Cardiac muscle cell (in vitro differentiated cells and primary cell): ENCODE measurements around the gene CR1L. TPM values are rescaled to one million over a fixed set of nuclear protein-coding genes. Genes with fewer than 3 reads are reported as not detected.
"Not testable (repeated sequence)": the region's sequence is repeated elsewhere in the genome, so short reads cannot be mapped to it uniquely, and the experiment has no call there.

Experiments used
- DNase-seq, 2 donors: peaks; one replicate each; pipeline versions ENCODE4 v3.0.0 to v3.0.0-alpha.2; 2010 to 2017; ENCODE audit warnings: low read depth in 1 of 2, low spot score in 1 of 2
- H3K27ac ChIP-seq: fragments of 200-600 bp; sonication (generic); 2 replicates; pipeline ENCODE4 v1.5.1; 2016
- H3K27me3 ChIP-seq: fragments of 200-600 bp; sonication (generic); 2 replicates; pipeline ENCODE4 v1.6.0; 2016; ENCODE audit warnings: control low read depth
- H3K36me3 ChIP-seq: fragments of 200-600 bp; sonication (generic); 2 replicates; pipeline ENCODE4 v1.5.1; 2016; ENCODE audit warnings: control low read depth
- H3K4me1 ChIP-seq: fragments of 200-600 bp; sonication (generic); 2 replicates; pipeline ENCODE4 v1.8.1; 2017; ENCODE audit warnings: low read depth, mild to moderate bottlenecking, mixed run types
- H3K4me3 ChIP-seq: fragments of 200-600 bp; sonication (generic); 2 replicates; pipeline ENCODE4 v1.5.1; 2016; ENCODE audit warnings: mild to moderate bottlenecking
- H3K9me3 ChIP-seq: fragments of 200-600 bp; sonication (generic); 2 replicates; pipeline ENCODE4 v1.5.1; 2017; ENCODE audit warnings: low read depth, mild to moderate bottlenecking, control low read depth
- polyA plus RNA-seq: library from polyadenylated mRNA; unstranded; fragments of >200 nt; fragmentation: Nextera tagmentation; extraction: Ambion mirVana; gene quantifications from 2 replicates; pipeline ENCODE4 v1.2.1, GENCODE V29; 2016
- total RNA-seq: library from RNA; depleted of rRNA; stranded (reverse); fragments of >200 nt; gene quantifications from 2 replicates; pipeline ENCODE4 v1.2.3, GENCODE V29; 2016
- TF ChIP-seq, protein P1 (sequence below): IDR thresholded peaks from 2 replicates; pipeline ENCODE4 v1.5.1; 2012; ENCODE audit warnings: low read depth, mild to moderate bottlenecking, low read length

Gene CR1L
- total and polyA plus RNA-seq, 2 experiments from 2014 or later, result not detected

DNA sequence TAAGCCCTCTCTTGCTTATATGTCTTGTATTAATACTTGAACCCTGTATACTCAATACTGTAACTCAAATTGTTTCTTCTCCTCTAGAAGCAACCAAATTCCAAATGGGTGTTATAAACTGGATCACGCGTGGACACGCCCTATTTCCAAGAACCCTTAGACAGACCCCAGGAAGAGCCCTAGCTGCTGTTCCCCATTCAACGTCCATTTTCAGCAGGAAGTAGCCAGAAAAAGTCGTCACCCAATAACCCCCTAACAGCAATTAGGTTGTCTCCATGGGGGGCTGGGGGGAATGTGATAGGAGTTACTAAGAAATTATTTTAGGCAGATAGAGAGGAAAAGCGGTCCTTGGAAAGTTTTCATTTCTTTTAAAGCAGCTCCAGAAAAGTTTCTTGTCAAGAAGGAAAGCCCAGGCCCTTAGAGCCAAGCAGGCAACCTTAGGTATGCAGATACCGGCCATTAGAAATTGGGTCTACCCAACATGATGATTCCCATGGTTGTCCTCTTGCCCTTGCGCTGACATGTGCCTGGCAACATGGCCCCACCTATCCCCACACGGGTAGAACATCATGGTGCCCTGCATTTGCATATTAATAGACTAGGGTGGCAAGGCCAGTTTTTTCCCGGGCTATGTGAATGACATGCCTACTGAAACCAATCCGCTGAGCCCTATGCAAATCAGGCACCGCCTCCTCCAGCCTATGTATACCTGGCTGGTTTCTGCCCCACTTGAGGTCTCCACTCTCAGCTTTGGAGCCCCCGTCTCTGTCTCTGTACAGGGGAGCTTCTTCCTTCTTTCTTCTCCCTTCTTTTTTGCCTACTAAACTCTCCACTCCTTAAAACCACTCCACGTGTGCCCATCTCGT lies 102.9 kb downstream of the CR1L start:
- H3K36me3 ChIP-seq, result no peaks in the 10 kb centered on the region
- DNase-seq, result no peak
- no peak overlapping the region for H3K4me3 ChIP-seq
- H3K27ac ChIP-seq, result no peak overlapping the region
- no peaks in the 10 kb centered on the region for H3K9me3 ChIP-seq
- H3K4me1 ChIP-seq, result no peaks in the 10 kb centered on the region
- no peaks in the 10 kb centered on the region for H3K27me3 ChIP-seq
- TF ChIP-seq, protein P1, sequence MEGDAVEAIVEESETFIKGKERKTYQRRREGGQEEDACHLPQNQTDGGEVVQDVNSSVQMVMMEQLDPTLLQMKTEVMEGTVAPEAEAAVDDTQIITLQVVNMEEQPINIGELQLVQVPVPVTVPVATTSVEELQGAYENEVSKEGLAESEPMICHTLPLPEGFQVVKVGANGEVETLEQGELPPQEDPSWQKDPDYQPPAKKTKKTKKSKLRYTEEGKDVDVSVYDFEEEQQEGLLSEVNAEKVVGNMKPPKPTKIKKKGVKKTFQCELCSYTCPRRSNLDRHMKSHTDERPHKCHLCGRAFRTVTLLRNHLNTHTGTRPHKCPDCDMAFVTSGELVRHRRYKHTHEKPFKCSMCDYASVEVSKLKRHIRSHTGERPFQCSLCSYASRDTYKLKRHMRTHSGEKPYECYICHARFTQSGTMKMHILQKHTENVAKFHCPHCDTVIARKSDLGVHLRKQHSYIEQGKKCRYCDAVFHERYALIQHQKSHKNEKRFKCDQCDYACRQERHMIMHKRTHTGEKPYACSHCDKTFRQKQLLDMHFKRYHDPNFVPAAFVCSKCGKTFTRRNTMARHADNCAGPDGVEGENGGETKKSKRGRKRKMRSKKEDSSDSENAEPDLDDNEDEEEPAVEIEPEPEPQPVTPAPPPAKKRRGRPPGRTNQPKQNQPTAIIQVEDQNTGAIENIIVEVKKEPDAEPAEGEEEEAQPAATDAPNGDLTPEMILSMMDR, result no peak

DNA sequence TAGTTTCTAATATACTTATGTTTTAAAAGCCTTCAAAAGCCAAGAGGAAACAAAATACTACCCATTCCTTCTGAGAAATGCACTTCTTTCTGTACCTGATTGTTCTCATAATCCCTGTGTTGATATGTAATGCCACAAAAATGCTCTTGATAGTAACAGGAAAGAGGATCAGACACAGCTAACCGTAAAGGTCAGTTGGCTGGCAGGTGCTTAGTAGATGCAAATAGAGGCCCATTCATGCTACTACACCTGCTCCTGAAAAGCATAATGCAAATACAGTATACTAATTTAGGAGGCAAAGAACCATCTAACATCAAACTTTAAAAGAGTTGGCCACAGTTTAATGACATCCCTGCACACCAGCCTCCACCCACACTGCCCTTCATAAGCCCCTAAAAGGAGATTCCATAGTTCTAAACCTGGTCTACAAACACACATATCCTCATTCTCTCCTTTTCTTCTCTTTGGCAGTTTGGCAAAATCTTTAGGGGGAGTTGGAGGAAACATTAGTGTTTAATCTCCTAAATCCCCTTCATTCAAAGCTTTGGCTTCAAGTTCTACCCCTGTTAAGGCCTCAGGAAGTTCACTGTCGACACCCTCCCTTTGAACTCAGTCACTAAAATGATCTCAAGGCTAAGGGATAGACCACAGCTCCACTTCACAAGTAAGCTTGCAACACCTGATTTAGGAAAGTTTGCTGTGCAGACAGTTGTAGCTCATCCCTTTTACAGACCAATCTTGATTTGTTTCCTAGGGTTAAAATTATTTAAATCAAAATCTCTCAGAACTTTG lies 104.0 kb downstream of the CR1L start:
- H3K27me3 ChIP-seq, result no peaks in the 10 kb centered on the region
- H3K27ac ChIP-seq, result no peak overlapping the region
- TF ChIP-seq, protein P1, result no peak
- H3K36me3 ChIP-seq, result no peaks in the 10 kb centered on the region
- H3K4me1 ChIP-seq, result peaks cover 9% of the 10 kb centered on the region
- no peak for DNase-seq
- no peaks in the 10 kb centered on the region for H3K9me3 ChIP-seq
- H3K4me3 ChIP-seq, result no peak overlapping the region

DNA sequence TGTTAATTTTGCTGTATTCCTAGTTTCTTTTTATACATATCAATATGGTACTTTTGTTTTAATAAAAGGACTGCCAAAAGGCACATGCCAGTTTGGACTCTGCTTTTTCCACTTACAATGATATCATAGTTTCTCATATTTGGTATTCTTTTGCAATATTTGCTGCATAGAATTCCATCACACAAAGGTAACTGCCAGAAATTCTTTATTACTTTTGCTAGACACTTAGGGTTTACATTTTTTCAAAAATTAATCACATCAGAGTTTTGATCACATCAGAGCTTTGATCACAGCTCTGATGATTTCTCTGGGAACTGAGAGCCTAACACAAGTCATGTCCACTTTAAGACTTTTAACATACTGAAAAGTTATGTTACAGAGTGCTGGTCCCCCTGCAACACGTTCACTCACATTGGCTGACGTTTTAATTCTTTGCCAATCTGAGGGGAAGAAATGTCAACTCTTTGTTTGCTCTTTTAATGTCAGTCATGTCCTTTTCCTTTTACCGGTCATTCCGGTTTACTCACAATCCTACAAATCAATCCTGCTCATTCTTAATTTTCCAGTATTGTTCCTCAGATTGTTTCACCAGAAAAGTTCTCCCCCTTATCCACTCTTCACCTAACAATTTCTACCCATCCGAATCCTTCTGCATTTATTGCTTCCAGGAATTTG lies 105.8 kb downstream of the CR1L start:
- no peaks in the 10 kb centered on the region for H3K36me3 ChIP-seq
- H3K27ac ChIP-seq, result peak overlapping the region; percentile 95
- H3K9me3 ChIP-seq, result no peaks in the 10 kb centered on the region
- TF ChIP-seq, protein P1, result no peak
- H3K27me3 ChIP-seq, result no peaks in the 10 kb centered on the region
- H3K4me1 ChIP-seq, result peaks cover 26% of the 10 kb centered on the region
- DNase-seq, result peak in 1 of 2 donors; percentile 5
- peak overlapping the region; percentile 82 for H3K4me3 ChIP-seq

DNA sequence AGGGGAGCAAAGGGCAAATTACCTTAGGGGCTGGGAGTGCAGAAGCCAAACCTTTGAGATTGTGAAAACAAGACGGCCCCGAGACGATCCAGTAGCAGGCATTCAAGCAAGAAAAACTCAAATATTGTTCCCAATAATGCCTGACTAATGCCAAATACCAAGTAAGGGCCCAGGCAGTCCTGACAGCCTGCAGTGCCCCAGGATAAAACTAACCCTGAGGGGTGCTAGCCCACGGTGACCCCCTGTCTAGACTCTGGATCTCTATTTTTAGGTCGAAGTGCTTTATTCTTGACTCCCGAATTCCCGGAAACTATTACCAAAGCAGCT lies 106.5 kb downstream of the CR1L start:
- not testable (repeated sequence) for H3K27me3 ChIP-seq, H3K9me3 ChIP-seq, H3K36me3 ChIP-seq, DNase-seq
- peak overlapping the region; percentile 95 for H3K27ac ChIP-seq
- H3K4me1 ChIP-seq, result peaks cover 26% of the 10 kb centered on the region
- H3K4me3 ChIP-seq, result peak overlapping the region; percentile 82

DNA sequence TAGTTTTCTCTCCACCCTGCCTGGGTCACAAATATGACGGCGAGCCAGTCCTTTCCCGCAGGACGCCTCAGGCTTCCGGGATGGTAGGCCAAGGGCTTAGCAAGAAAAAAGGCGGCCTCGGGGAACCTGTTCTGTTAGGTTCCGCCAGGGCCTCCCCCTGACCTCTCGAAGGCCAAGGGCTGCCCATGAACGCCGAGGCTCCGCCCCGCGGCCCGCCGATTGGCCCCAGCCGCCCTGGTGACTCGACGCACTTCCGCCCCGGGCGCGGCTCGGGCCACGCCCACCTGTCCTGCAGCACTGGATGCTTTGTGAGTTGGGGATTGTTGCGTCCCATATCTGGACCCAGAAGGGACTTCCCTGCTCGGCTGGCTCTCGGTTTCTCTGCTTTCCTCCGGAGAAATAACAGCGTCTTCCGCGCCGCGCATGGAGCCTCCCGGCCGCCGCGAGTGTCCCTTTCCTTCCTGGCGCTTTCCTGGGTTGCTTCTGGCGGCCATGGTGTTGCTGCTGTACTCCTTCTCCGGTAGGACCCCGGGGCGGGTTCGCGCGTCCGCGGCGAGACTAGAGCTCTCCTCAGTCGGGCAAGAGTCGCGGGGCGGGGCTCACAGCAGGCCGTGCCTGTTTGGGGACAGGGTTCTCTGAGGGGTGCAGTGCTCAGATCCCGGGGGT lies 107.0 kb downstream of the CR1L start, which contains the start of gene CD46:
TSS of gene CD46 (plus strand) at position 265 of the 666 bp plus-strand sequence. CDS start at position 424, 159 bp downstream.
- H3K4me3 ChIP-seq, result peak within 1 kb of the TSS; percentile 82
- no peaks in the 10 kb centered on the region for H3K27me3 ChIP-seq
- peak within 1 kb of the TSS; percentile 95 for H3K27ac ChIP-seq
- peaks cover 26% of the 10 kb centered on the region for H3K4me1 ChIP-seq
- DNase-seq, result peak; percentile 95 to 99
- no peaks in the 10 kb centered on the region for H3K9me3 ChIP-seq
- TF ChIP-seq, protein P1, result no peak
- H3K36me3 ChIP-seq, result no peaks in the 10 kb centered on the region
